Esophagus (tissue), 2 donors: Measurements from ENCODE around the gene BCL2A1. TPM values are rescaled to one million over a fixed set of nuclear protein-coding genes. Genes with fewer than 3 reads are reported as not detected.

ENCODE experiments used
- H3K27ac ChIP-seq, 2 donors: one replicate each; pipeline ENCODE4 v1.5.1; 2013; ENCODE audit warnings: low read depth in 2 of 2, mild to moderate bottlenecking in 2 of 2, inconsistent platforms in 1 of 2, low read length in 1 of 2, moderate library complexity in 1 of 2
- H3K27me3 ChIP-seq, 2 donors: one replicate each; pipeline ENCODE4 v1.6.1; 2013; ENCODE audit warnings: low read length in 2 of 2, control low read depth in 1 of 2, mild to moderate bottlenecking in 1 of 2; ENCODE audit not compliant: insufficient read depth in 2 of 2, control insufficient read depth in 1 of 2
- H3K36me3 ChIP-seq, 2 donors: one replicate each; pipeline ENCODE4 v1.6.1; 2013; ENCODE audit warnings: low read length in 1 of 2; ENCODE audit not compliant: control insufficient read depth in 2 of 2, insufficient read depth in 2 of 2
- H3K4me1 ChIP-seq, 2 donors: one replicate each; pipeline ENCODE4 v1.6.1; 2013; ENCODE audit warnings: low read length in 1 of 2; ENCODE audit not compliant: control insufficient read depth in 2 of 2, insufficient read depth in 2 of 2
- H3K4me3 ChIP-seq, 2 donors: one replicate each; pipeline ENCODE4 v1.5.1; 2013; ENCODE audit warnings: low read length in 2 of 2, mild to moderate bottlenecking in 2 of 2, low read depth in 1 of 2, moderate library complexity in 1 of 2
- H3K9me3 ChIP-seq, 2 donors: one replicate each; pipeline ENCODE4 v1.6.1; 2013; ENCODE audit warnings: mild to moderate bottlenecking in 2 of 2, low read depth in 1 of 2, low read length in 1 of 2, moderate library complexity in 1 of 2; ENCODE audit not compliant: control insufficient read depth in 2 of 2, insufficient read depth in 1 of 2
- WGBS, 2 donors: extraction: QIAGEN DNeasy Blood & Tissue Kit; methylation state at CpG; one replicate each; pipeline ENCODE4 v1.1.7; 2013; 5-methylcytosine and 5-hydroxymethylcytosine counted together
- polyA plus RNA-seq, 2 donors: library from polyadenylated mRNA; stranded (reverse); fragments of 200-250 nt; gene quantifications; one replicate each; pipeline ENCODE4 v1.2.3, GENCODE V29; 2013
- donor health status: healthy with polysubstance abuse.
- donor health status: Bipolar disorder and iron deficiency.

The BCL2A1 gene
- polyA plus RNA-seq, 2 donors = 0.89 to 1.6 TPM

GRCh38 chr15:79990997-79991334 is 20.0 kb upstream of the BCL2A1 start:
- no peak overlapping the region for H3K4me3 ChIP-seq
- no peaks in the 10 kb centered on the region for H3K36me3 ChIP-seq
- 85 to 87% methylated on average over 8 of the region's 8 CpGs for WGBS, 2 donors
- H3K9me3 ChIP-seq = no peaks in the 10 kb centered on the region
- no peaks in the 10 kb centered on the region for H3K4me1 ChIP-seq
- H3K27ac ChIP-seq = no peak overlapping the region
- H3K27me3 ChIP-seq = peaks cover 0 to 3% of the 10 kb centered on the region in 2 donors

DNA sequence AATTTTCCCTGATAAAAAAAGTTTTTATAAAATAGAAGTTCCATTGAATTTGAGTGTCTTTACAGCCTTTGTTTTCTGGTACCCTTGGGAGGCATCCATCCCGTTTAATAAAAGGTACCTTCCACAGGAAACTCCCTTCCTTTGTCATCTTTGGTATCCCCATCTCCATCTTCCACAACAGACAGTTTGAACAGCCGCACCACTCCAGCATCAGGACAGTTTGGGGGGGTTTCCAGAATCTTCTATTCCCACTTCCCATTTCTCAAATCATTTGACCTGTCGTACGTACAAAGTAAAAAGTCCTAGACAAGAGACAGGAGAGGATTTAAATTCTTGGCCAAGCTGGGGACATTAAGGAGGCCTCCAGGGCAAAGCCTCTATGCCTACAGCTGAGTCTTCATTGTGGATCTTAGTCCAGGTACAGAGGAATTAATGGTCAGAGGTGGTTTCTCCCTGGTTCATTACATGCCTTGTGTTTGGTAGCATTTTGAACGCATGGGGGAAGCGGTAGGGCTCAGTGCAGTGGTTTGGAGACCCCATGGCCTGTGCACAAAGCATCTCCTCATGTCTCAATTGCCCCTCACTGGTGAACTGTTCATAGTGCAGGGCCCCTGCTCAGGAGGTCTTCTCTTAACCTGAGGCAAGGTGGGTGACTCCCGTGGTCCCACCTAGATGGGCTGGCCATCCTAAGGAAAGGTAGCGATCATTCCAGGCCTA is 19.4 kb upstream of the BCL2A1 start:
- H3K9me3 ChIP-seq = no peaks in the 10 kb centered on the region
- no peak overlapping the region for H3K27ac ChIP-seq
- peaks cover 0 to 3% of the 10 kb centered on the region in 2 donors for H3K27me3 ChIP-seq
- no peaks in the 10 kb centered on the region for H3K36me3 ChIP-seq
- 83 to 87% methylated on average over 8 of the region's 8 CpGs for WGBS, 2 donors
- no peaks in the 10 kb centered on the region for H3K4me1 ChIP-seq
- H3K4me3 ChIP-seq = no peak overlapping the region

DNA sequence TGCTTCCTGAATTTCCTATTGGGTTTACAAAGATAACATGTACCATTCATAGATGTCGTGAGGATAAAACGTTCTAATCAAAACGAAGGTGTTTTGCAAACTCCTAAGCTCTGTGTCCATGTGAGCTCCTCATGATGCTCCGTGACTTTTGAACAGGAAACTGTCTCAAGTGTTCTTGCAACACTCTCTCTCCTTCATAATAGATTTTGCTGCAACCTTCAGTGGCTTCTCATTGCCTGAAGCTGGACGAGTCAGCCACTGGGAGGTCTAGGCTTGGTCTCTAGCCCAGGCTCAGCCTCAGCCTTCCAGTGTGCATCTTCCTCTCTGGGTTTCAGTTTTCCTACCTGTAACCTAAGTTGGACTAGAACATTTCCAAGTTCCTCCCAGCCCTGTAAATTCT is 18.7 kb upstream of the BCL2A1 start:
- no peak overlapping the region for H3K4me3 ChIP-seq
- no peaks in the 10 kb centered on the region for H3K36me3 ChIP-seq
- WGBS, 2 donors = 54 to 63% methylated on average over 5 of the region's 5 CpGs
- H3K27me3 ChIP-seq = peaks cover 0 to under 1% of the 10 kb centered on the region in 2 donors
- H3K4me1 ChIP-seq = no peaks in the 10 kb centered on the region
- no peak overlapping the region for H3K27ac ChIP-seq
- H3K9me3 ChIP-seq = no peaks in the 10 kb centered on the region

DNA sequence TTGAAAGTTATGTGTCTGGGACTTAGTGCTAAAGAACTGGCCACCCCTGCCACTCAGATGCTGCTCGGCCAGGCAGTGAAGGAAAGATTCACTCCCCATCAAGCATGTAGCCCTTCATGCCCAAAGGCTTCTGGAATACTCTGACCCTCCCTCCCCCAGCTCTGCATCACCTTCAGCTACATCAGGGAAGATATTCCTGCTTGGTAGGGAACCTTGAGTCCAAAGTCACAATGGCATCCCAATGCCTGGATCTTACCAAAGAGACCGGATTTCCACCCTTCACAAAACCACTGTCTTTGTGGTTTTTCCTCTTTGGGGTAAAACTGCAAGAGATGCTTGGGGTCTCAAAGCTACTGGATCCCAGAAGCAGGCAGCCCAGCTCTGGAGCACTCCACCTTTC is 18.2 kb upstream of the BCL2A1 start:
- H3K27ac ChIP-seq = no peak overlapping the region
- no peaks in the 10 kb centered on the region for H3K4me1 ChIP-seq
- no peak overlapping the region for H3K4me3 ChIP-seq
- no peaks in the 10 kb centered on the region for H3K36me3 ChIP-seq
- 82 to 90% methylated on average over 2 of the region's 2 CpGs for WGBS, 2 donors
- H3K27me3 ChIP-seq = no peaks in the 10 kb centered on the region
- no peaks in the 10 kb centered on the region for H3K9me3 ChIP-seq

GRCh38 chr15:79988448-79989117 is 17.6 kb upstream of the BCL2A1 start:
- Histone ChIP-seq H3K27ac (no peak overlapping the region), H3K4me1 (no peaks in the 10 kb centered on the region), H3K36me3 (no peaks in the 10 kb centered on the region), H3K9me3 (no peaks in the 10 kb centered on the region), H3K27me3 (no peaks in the 10 kb centered on the region), H3K4me3 (no peak overlapping the region)
- WGBS, 2 donors = 91 to 96% methylated on average over 3 of the region's 3 CpGs

DNA sequence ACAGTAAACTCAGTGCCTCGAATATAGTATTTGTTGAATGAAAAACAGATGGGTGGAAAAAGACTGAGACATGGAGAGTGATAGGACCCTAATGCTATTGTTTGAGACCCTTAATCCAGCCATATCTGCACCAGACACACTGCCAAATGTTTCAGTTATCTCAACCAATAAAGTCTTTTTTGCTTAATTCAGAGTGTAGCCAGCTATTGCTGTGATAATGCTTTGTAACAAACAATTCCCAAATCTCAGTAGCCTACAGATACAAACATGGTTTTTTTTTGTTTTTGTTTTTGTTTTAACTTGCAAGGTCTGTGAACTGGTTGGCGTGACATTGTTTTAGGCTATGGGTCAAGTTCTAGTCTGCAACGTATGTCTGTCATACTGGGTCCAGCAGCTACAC is 17.0 kb upstream of the BCL2A1 start:
- H3K4me1 ChIP-seq = no peaks in the 10 kb centered on the region
- H3K4me3 ChIP-seq = no peak overlapping the region
- 87 to 88% methylated on average over 3 of the region's 3 CpGs for WGBS, 2 donors
- H3K9me3 ChIP-seq = no peaks in the 10 kb centered on the region
- H3K36me3 ChIP-seq = no peaks in the 10 kb centered on the region
- no peak overlapping the region for H3K27ac ChIP-seq
- no peaks in the 10 kb centered on the region for H3K27me3 ChIP-seq

DNA sequence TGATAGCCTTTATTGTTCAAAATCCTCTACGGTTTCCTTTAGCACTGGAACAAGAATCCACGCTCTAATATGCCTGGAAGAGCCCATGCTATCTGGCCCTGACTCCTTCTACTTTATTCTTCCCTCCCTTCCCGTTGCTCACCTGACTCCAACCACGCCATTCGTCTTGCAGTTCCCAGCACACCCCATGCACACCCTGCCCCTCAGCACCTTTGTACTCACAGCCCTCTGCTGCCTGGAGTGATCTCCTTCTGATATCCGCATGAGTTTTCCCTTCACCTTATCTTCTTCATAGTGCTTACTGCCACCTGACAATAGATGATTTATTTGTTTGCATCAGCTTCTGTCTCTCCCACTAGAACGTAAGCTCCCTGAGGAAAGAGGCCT is 16.6 kb upstream of the BCL2A1 start:
- Histone ChIP-seq H3K27ac (no peak overlapping the region), H3K9me3 (no peaks in the 10 kb centered on the region), H3K4me3 (no peak overlapping the region), H3K4me1 (no peaks in the 10 kb centered on the region), H3K36me3 (no peaks in the 10 kb centered on the region), H3K27me3 (no peaks in the 10 kb centered on the region)
- 68 to 74% methylated on average over 7 of the region's 7 CpGs for WGBS, 2 donors

DNA sequence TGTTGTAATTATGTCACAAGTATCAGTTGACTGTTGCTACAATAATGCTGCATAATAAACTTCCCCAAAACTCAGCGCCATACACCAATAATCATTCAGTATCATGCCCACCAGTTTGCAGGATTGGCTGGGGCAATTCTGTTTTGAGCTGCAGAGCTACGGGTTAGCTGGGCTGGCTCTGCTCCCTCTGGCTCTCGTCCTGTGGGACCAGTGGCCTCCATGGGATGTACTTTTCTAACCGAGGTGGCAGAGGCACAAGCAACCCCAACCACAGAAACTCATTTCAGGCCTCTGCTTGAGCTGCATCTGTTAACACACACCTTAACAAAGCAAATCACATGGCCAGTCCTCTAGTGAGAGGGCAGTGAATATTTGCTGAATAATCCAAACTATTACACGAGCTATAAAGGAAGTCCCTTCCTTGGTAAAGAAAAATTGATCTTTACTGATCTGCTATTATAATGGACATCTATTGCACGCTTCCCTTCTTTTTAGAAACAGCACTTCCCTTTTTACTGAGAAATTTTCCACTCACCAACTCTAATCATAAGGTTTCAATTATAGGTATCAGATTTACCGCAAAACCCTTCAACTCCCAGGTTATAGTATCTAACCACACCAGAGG is 10.9 kb upstream of the BCL2A1 start:
- H3K4me3 ChIP-seq = no peak overlapping the region
- 60 to 73% methylated on average over 7 of the region's 7 CpGs for WGBS, 2 donors
- no peaks in the 10 kb centered on the region for H3K36me3 ChIP-seq
- H3K9me3 ChIP-seq = no peaks in the 10 kb centered on the region
- no peaks in the 10 kb centered on the region for H3K27me3 ChIP-seq
- no peak overlapping the region for H3K27ac ChIP-seq
- no peaks in the 10 kb centered on the region for H3K4me1 ChIP-seq

DNA sequence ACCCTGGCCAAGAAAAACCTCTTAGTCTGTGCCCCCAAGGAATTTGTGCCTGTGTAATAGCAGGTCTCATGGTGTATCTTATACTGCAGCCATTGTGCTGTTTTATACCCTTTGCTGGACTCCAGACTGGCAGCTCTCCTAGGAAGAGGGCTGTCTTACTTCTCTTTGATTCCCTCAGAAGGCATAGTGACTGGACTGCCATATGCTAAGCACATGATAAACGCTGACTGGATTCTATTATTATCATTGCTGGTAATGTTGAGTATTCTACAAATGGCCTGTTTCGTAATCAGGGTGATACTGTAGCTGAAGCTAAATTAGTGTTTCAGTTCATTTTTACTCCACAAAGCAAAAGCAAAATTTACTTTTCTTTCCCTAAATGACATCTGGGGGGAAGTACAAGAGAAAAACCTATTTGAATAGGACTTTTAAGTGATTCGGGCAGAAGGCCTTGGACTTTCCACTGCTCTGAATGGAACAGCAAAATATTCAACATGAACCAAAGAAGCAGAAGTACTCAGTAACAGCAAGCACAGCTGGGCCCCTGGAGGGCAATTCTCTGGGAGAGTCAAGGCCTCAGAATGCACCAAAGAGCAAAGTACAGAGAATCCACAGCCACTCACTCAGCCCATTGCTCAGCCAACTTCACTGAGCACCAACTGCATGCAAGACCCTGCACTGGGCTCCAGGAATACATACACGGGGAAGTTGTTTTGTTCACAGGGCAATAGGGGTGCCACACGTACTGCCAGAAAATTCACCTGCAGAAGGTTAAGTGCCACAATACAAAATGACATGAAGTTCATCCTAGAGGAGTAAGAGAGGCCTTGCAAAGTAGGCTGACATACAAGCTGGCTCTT is 7.9 kb upstream of the BCL2A1 start:
- Histone ChIP-seq H3K27ac (no peak overlapping the region), H3K36me3 (no peaks in the 10 kb centered on the region), H3K9me3 (no peaks in the 10 kb centered on the region), H3K4me1 (no peaks in the 10 kb centered on the region), H3K4me3 (no peak overlapping the region), H3K27me3 (no peaks in the 10 kb centered on the region)
- WGBS, 2 donors = 64 to 77% methylated on average over 5 of the region's 5 CpGs
